Measurements from ENCODE around the gene NPHP4.

NPHP4 gene

DNA sequence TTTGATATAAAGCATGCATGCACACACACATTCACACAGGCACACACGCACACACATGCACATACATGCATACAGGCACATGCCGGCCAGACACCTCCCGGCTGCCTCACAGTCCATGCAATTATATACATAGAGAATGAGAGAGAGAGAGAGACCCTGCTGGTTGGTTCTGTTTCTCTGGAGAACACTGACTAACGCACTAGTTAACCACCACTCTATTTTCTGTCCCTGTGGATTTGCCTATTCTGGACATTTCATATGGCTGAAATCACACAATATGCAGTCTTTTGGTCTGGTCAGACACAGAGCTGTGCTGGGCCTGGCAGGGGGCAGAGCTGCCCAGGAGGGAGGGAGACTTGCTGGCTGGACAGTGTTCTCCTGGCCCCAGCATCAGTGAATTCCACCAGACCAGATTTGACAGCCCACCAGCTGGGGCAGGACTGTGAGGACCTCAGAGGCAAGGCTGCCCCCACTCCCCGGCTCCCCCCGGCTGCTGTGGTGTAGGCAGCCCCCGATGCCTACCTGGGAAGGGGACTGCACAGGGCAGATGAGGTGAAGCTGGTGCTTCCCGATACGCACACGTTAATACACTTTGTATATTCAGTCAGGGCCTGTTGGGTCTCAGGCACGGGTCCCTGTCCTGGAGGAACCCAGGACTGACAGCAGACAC lies 152.2 kb downstream of the NPHP4 start:
- no peak for ATAC-seq
- TF ChIP-seq OSR1 (CRISPR knock-in tag; IDR thresholded peaks at IDR 0.05): no peak
- TF ChIP-seq SNAI2 (CRISPR knock-in tag; IDR thresholded peaks at IDR 0.05): no peak
- no peak for TF ChIP-seq CSDC2 (CRISPR knock-in tag; IDR thresholded peaks at IDR 0.05)
- TF ChIP-seq ISL1 (CRISPR knock-in tag; IDR thresholded peaks at IDR 0.05): no peak

DNA sequence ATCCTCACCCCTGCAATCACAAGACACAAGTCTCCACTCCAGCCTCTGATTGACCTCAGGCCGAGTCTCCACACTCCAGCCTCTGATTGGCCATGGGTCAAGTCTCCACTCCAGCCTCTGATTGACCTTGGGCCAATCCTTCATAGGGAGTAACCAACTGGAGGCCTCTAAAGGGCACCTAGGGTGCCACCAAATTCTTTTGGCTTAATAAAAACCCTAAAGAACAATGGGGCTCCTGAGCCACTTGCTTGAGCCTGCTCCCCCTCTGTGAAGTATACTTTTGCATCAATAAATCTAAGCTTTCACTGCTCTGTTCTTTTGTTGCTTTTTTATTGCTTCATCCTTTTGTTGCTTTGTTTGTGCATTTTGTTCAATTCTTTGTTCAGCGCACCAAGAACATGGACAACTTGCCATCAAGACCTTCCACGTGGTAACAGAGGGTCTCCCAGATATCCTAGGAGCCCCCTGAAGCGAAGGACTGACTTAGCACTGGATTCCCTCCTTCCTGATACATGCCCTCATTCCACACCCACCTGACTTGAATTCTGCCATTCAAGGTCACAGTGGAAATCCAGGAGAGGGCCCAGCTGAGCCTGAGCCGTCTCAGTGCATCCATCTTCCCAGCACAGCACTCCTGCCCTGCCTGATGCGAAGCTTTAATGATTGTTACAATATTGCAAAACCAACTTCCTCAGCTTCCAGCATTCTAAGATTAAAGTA lies 152.9 kb downstream of the NPHP4 start:
- no peak for ATAC-seq
- TF ChIP-seq, protein P1, sequence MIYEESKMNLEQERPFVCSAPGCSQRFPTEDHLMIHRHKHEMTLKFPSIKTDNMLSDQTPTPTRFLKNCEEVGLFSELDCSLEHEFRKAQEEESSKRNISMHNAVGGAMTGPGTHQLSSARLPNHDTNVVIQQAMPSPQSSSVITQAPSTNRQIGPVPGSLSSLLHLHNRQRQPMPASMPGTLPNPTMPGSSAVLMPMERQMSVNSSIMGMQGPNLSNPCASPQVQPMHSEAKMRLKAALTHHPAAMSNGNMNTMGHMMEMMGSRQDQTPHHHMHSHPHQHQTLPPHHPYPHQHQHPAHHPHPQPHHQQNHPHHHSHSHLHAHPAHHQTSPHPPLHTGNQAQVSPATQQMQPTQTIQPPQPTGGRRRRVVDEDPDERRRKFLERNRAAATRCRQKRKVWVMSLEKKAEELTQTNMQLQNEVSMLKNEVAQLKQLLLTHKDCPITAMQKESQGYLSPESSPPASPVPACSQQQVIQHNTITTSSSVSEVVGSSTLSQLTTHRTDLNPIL (CRISPR knock-in tag; IDR thresholded peaks at IDR 0.05; ENCODE audit: low read depth): no peak
- TF ChIP-seq PATZ1 (CRISPR knock-in tag; IDR thresholded peaks at IDR 0.05; ENCODE audit: borderline replicate concordance) (no peak), ZFP30 (CRISPR knock-in tag; IDR thresholded peaks at IDR 0.05) (no peak), ZFP3 (CRISPR knock-in tag; IDR thresholded peaks at IDR 0.05) (no peak), ESRRG (CRISPR knock-in tag; IDR thresholded peaks at IDR 0.05) (no peak), OSR1 (CRISPR knock-in tag; IDR thresholded peaks at IDR 0.05) (no peak), ZNF70 (CRISPR knock-in tag; IDR thresholded peaks at IDR 0.05) (no peak), GLIS3 (CRISPR knock-in tag; IDR thresholded peaks at IDR 0.05) (no peak), ISL1 (CRISPR knock-in tag; IDR thresholded peaks at IDR 0.05) (no peak), ZNF565 (CRISPR knock-in tag; conservative IDR thresholded peaks at IDR 0.05; ENCODE audit: low read depth) (no peak), ZNF8 (CRISPR knock-in tag; IDR thresholded peaks at IDR 0.05) (no peak), RARB (CRISPR knock-in tag; IDR thresholded peaks at IDR 0.05) (no peak), BACH2 (CRISPR knock-in tag; IDR thresholded peaks at IDR 0.05; ENCODE audit: borderline replicate concordance) (no peak), CSDC2 (CRISPR knock-in tag; IDR thresholded peaks at IDR 0.05) (no peak), TOX (CRISPR knock-in tag; IDR thresholded peaks at IDR 0.05; ENCODE audit: borderline replicate concordance) (no peak)
- TF ChIP-seq, protein P2, sequence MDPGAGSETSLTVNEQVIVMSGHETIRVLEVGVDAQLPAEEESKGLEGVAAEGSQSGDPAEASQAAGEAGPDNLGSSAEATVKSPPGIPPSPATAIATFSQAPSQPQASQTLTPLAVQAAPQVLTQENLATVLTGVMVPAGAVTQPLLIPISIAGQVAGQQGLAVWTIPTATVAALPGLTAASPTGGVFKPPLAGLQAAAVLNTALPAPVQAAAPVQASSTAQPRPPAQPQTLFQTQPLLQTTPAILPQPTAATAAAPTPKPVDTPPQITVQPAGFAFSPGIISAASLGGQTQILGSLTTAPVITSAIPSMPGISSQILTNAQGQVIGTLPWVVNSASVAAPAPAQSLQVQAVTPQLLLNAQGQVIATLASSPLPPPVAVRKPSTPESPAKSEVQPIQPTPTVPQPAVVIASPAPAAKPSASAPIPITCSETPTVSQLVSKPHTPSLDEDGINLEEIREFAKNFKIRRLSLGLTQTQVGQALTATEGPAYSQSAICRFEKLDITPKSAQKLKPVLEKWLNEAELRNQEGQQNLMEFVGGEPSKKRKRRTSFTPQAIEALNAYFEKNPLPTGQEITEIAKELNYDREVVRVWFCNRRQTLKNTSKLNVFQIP (CRISPR knock-in tag; IDR thresholded peaks at IDR 0.05; ENCODE audit: borderline replicate concordance, low read depth): no peak

DNA sequence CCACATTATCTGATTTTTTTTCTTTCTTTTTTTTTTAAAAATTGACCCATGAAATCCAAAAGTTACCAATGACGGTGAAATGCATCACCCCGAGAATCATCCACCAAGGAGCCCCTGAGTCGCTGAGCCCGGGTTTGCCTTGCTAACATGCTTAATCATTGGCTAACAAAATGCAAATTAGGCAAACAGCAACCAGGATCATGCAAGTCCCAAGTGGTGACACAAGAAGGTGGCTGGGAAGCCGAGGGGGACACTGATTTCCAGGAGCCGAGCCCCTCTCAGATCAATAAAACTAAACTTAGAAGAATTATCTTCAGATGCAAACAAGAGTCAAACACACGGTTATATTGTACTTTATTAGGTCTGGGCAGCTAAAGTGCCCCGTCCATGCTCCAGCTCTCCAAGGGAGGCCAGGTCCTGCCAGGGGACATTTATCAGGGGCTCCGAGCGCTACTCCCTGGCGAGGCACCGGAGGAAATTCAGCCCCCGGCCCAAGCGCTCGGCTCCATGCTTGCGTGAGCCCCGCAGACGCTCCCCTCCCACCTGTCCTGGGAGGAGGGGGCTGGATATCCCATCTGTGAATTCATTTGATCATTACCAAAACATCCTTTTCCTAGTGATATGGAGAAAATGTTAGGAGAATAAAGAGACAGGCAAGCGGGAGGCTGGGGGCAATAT lies 154.1 kb downstream of the NPHP4 start:
- ATAC-seq: no peak
- TF ChIP-seq, protein P2 (CRISPR knock-in tag; IDR thresholded peaks at IDR 0.05; ENCODE audit: borderline replicate concordance, low read depth): no peak
- TF ChIP-seq TCF4 (CRISPR knock-in tag; IDR thresholded peaks at IDR 0.05; ENCODE audit: borderline replicate concordance) (no peak), TSHZ2 (CRISPR knock-in tag; IDR thresholded peaks at IDR 0.05) (no peak), ZNF70 (CRISPR knock-in tag; IDR thresholded peaks at IDR 0.05) (no peak), ARNTL (CRISPR knock-in tag; IDR thresholded peaks at IDR 0.05; ENCODE audit: borderline replicate concordance, low read depth) (no peak), GLIS3 (CRISPR knock-in tag; IDR thresholded peaks at IDR 0.05) (no peak), ZFP30 (CRISPR knock-in tag; IDR thresholded peaks at IDR 0.05) (no peak), ESRRG (CRISPR knock-in tag; IDR thresholded peaks at IDR 0.05) (no peak), ZFP3 (CRISPR knock-in tag; IDR thresholded peaks at IDR 0.05) (no peak), ISL1 (CRISPR knock-in tag; IDR thresholded peaks at IDR 0.05) (no peak), BACH2 (CRISPR knock-in tag; IDR thresholded peaks at IDR 0.05; ENCODE audit: borderline replicate concordance) (no peak), RARB (CRISPR knock-in tag; IDR thresholded peaks at IDR 0.05) (no peak), TOX (CRISPR knock-in tag; IDR thresholded peaks at IDR 0.05; ENCODE audit: borderline replicate concordance) (no peak), CSDC2 (CRISPR knock-in tag; IDR thresholded peaks at IDR 0.05) (no peak), OSR1 (CRISPR knock-in tag; IDR thresholded peaks at IDR 0.05) (no peak), PPARA (CRISPR knock-in tag; IDR thresholded peaks at IDR 0.05; ENCODE audit: borderline replicate concordance) (no peak)
- TF ChIP-seq, protein P1 (CRISPR knock-in tag; IDR thresholded peaks at IDR 0.05; ENCODE audit: low read depth): no peak
- TF ChIP-seq, protein P3, sequence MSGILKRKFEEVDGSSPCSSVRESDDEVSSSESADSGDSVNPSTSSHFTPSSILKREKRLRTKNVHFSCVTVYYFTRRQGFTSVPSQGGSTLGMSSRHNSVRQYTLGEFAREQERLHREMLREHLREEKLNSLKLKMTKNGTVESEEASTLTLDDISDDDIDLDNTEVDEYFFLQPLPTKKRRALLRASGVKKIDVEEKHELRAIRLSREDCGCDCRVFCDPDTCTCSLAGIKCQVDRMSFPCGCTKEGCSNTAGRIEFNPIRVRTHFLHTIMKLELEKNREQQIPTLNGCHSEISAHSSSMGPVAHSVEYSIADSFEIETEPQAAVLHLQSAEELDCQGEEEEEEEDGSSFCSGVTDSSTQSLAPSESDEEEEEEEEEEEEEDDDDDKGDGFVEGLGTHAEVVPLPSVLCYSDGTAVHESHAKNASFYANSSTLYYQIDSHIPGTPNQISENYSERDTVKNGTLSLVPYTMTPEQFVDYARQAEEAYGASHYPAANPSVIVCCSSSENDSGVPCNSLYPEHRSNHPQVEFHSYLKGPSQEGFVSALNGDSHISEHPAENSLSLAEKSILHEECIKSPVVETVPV (CRISPR knock-in tag; IDR thresholded peaks at IDR 0.05): no peak
